Effector CD8-positive, alpha-beta T cell (primary cell): ENCODE data around the gene ANKS4B.
"Not testable (repeated sequence)": the region's sequence is repeated elsewhere in the genome, so short reads cannot be mapped to it uniquely, and the experiment has no call there.

Experiments used
- DNase-seq: peaks from one replicate; lab custom pipeline; 2025; lab: John Stamatoyannopoulos, UW

Gene ANKS4B

GRCh38 chr16:21289789-21290188 is 56.3 kb downstream of the ANKS4B start:
- not testable (repeated sequence) for DNase-seq

GRCh38 chr16:21300309-21301167 is 67.0 kb downstream of the ANKS4B start:
- no peak for DNase-seq

- no peak for DNase-seq
Measured at GRCh38 chr16:21301168-21301894, 67.8 kb downstream of the ANKS4B start.

- DNase-seq, result no peak
Measured at GRCh38 chr16:21301895-21302291, 68.4 kb downstream of the ANKS4B start.

- DNase-seq, result no peak
Measured at GRCh38 chr16:21302454-21302853, 69.0 kb downstream of the ANKS4B start.

- no peak for DNase-seq
Measured at GRCh38 chr16:21302898-21303528, 69.5 kb downstream of the ANKS4B start.
